ENCODE data around the gene ABCG2. TPM values are rescaled to one million over a fixed set of nuclear protein-coding genes. Genes with fewer than 3 reads are reported as not detected.
A peak's percentile ranks its signal among the peaks of the same experiment; 100 is the strongest.

ABCG2 gene
- total and polyA plus RNA-seq, 11 donors, result 0.27 to 8.0 (median 2.7) TPM

GRCh38 chr4:88054229-88054628, 104.2 kb downstream of the ABCG2 start:
- Histone ChIP-seq H3K4me1 (no peaks in the 10 kb centered on the region), H3K9me3 (no peaks in the 10 kb centered on the region), H3K27me3 (no peaks in the 10 kb centered on the region), H3K27ac (no peak overlapping the region), H3K4me3 (no peak overlapping the region), H3K36me3 (peaks cover 0 to 94% (median 76%) of the 10 kb centered on the region in 9 donors)
- intact Hi-C loops (cut with DNase I), result no loop called here
- TF ChIP-seq CTCF (IDR thresholded peaks at IDR 0.05) (no peak), POLR2A (IDR thresholded peaks at IDR 0.05) (no peak)
- WGBS, 4 donors, result 86 to 94% (median 90%) methylated on average over 4 of the region's 4 CpGs
- no peak for DNase-seq
- ATAC-seq, result no peak

- Histone ChIP-seq H3K4me3 (no peak overlapping the region), H3K4me1 (peaks cover 0 to 29% (median 11%) of the 10 kb centered on the region in 12 donors), H3K9me3 (no peaks in the 10 kb centered on the region), H3K27me3 (no peaks in the 10 kb centered on the region), H3K27ac (no peak overlapping the region), H3K36me3 (peaks cover 0 to 97% (median 88%) of the 10 kb centered on the region in 9 donors)
- DNase-seq, result no peak
- intact Hi-C loops (cut with DNase I), result no loop called here
- no peak for TF ChIP-seq CTCF (IDR thresholded peaks at IDR 0.05)
- TF ChIP-seq POLR2A (IDR thresholded peaks at IDR 0.05), result no peak
- no peak for ATAC-seq
Observed at GRCh38 chr4:88045021-88045420, 113.4 kb downstream of the ABCG2 start.

GRCh38 chr4:88043586-88044340, 114.7 kb downstream of the ABCG2 start:
- DNase-seq (no peak), ATAC-seq (no peak)
- Histone ChIP-seq H3K4me3 (no peak overlapping the region), H3K27ac (peak overlapping the region in 1 of 12 donors; percentile 8), H3K4me1 (peaks cover 0 to 29% (median 11%) of the 10 kb centered on the region in 12 donors), H3K27me3 (no peaks in the 10 kb centered on the region), H3K9me3 (no peaks in the 10 kb centered on the region), H3K36me3 (peaks cover 0 to 99% (median 89%) of the 10 kb centered on the region in 9 donors)
- TF ChIP-seq CTCF (IDR thresholded peaks at IDR 0.05) (no peak), POLR2A (IDR thresholded peaks at IDR 0.05) (no peak)
- 77 to 87% (median 83%) methylated on average over 8 of the region's 8 CpGs for WGBS, 4 donors
- intact Hi-C loops (cut with DNase I), result no loop called here

GRCh38 chr4:88043001-88043400, 115.4 kb downstream of the ABCG2 start:
- Histone ChIP-seq H3K9me3 (no peaks in the 10 kb centered on the region), H3K27me3 (no peaks in the 10 kb centered on the region), H3K36me3 (peaks cover 0 to 99% (median 93%) of the 10 kb centered on the region in 9 donors), H3K27ac (peak overlapping the region in 4 of 12 donors; percentile 5 to 19 (median 9)), H3K4me3 (no peak overlapping the region), H3K4me1 (peaks cover 0 to 29% (median 11%) of the 10 kb centered on the region in 12 donors)
- no peak for ATAC-seq
- no peak for DNase-seq
- 36 to 64% (median 47%) methylated on average over 1 of the region's 1 CpG for WGBS, 4 donors
- TF ChIP-seq POLR2A (IDR thresholded peaks at IDR 0.05) (no peak), CTCF (IDR thresholded peaks at IDR 0.05) (no peak)
- intact Hi-C loops (cut with DNase I), result no loop called here

Data from heart left ventricle (tissue), 16 donors.